ENCODE data around the gene STEAP3. TPM values are rescaled to one million over a fixed set of nuclear protein-coding genes. Genes with fewer than 3 reads are reported as not detected.
A peak's percentile ranks its signal among the peaks of the same experiment; 100 is the strongest.

The STEAP3 gene
- total and polyA plus RNA-seq, 2 donors (not counting 1 experiment from before 2014, with no cell fraction given): 13.7 to 28.4 TPM

DNA sequence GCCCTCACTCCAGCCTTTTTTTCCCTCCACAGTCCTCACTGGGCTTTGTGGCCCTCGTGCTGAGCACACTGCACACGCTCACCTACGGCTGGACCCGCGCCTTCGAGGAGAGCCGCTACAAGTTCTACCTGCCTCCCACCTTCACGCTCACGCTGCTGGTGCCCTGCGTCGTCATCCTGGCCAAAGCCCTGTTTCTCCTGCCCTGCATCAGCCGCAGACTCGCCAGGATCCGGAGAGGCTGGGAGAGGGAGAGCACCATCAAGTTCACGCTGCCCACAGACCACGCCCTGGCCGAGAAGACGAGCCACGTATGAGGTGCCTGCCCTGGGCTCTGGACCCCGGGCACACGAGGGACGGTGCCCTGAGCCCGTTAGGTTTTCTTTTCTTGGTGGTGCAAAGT, 39.4 kb downstream of the STEAP3 start:
- H3K27me3 ChIP-seq (ENCODE audit: control insufficient read depth, insufficient read depth, low read length): no peaks in the 10 kb centered on the region
- TF ChIP-seq, protein P1, sequence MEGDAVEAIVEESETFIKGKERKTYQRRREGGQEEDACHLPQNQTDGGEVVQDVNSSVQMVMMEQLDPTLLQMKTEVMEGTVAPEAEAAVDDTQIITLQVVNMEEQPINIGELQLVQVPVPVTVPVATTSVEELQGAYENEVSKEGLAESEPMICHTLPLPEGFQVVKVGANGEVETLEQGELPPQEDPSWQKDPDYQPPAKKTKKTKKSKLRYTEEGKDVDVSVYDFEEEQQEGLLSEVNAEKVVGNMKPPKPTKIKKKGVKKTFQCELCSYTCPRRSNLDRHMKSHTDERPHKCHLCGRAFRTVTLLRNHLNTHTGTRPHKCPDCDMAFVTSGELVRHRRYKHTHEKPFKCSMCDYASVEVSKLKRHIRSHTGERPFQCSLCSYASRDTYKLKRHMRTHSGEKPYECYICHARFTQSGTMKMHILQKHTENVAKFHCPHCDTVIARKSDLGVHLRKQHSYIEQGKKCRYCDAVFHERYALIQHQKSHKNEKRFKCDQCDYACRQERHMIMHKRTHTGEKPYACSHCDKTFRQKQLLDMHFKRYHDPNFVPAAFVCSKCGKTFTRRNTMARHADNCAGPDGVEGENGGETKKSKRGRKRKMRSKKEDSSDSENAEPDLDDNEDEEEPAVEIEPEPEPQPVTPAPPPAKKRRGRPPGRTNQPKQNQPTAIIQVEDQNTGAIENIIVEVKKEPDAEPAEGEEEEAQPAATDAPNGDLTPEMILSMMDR (conservative IDR thresholded peaks at IDR 0.05 in 1 of 2, IDR thresholded peaks at IDR 0.05 in 1 of 2; ENCODE audit: low read depth in 1 of 2, low read length in 2 of 2): no peak
- no peak for TF ChIP-seq EZH2 (IDR thresholded peaks at IDR 0.05; ENCODE audit: low read length, missing control alignments)
- peaks cover 3% of the 10 kb centered on the region for H3K4me1 ChIP-seq (ENCODE audit: control insufficient read depth, extremely low read depth, insufficient read depth, low read length)

DNA sequence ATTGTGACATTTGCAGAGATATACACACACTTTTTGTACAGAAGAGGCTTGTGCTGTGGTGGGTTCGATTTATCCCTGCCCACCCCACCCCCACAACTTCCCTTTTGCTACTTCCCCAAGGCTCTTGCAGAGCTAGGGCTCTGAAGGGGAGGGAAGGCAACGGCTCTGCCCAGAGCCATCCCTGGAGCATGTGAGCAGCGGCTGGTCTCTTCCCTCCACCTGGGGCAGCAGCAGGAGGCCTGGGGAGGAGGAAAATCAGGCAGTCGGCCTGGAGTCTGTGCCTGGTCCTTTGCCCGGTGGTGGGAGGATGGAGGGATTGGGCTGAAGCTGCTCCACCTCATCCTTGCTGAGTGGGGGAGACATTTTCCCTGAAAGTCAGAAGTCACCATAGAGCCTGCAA, 40.0 kb downstream of the STEAP3 start:
- Histone ChIP-seq H2AFZ (ENCODE audit: low read length) (no peak overlapping the region), H3K4me1 (ENCODE audit: control insufficient read depth, extremely low read depth, insufficient read depth, low read length) (peaks cover 3% of the 10 kb centered on the region), H4K20me1 (ENCODE audit: control insufficient read depth, extremely low read depth, insufficient read depth, low read length) (no peaks in the 10 kb centered on the region), H3K4me3 (replicated peaks in 1 of 4; ENCODE audit: control extremely low read depth in 1 of 4, insufficient read depth in 1 of 4, low read depth in 3 of 4, low read length in 4 of 4) (no peak overlapping the region), H3K9me3 (ENCODE audit: control insufficient read depth, insufficient read depth, low read depth, low read length) (no peaks in the 10 kb centered on the region), H3K79me2 (ENCODE audit: control insufficient read depth, insufficient read depth, low read length) (no peaks in the 10 kb centered on the region), H3K27ac (ENCODE audit: insufficient read depth, low read length) (no peak overlapping the region), H3K9ac (ENCODE audit: insufficient read depth, low read length) (no peak overlapping the region), H3K36me3 (ENCODE audit: control insufficient read depth, insufficient read depth, low read length) (peaks cover 5% of the 10 kb centered on the region), H3K27me3 (ENCODE audit: control insufficient read depth, insufficient read depth, low read length) (no peaks in the 10 kb centered on the region), H3K4me2 (ENCODE audit: extremely low read depth, insufficient read depth, low read length) (no peak overlapping the region)
- DNase-seq (ENCODE audit: low read depth in 2 of 2): no peak
- TF ChIP-seq, protein P1 (conservative IDR thresholded peaks at IDR 0.05 in 1 of 2, IDR thresholded peaks at IDR 0.05 in 1 of 2; ENCODE audit: low read depth in 1 of 2, low read length in 2 of 2): no peak
- TF ChIP-seq EZH2 (IDR thresholded peaks at IDR 0.05; ENCODE audit: low read length, missing control alignments): no peak

More for the DNA sequence above, 39.4 kb downstream of the STEAP3 start:
- Histone ChIP-seq H3K4me3 (replicated peaks in 1 of 4; ENCODE audit: control extremely low read depth in 1 of 4, insufficient read depth in 1 of 4, low read depth in 3 of 4, low read length in 4 of 4) (no peak overlapping the region), H3K27ac (ENCODE audit: insufficient read depth, low read length) (no peak overlapping the region), H3K9me3 (ENCODE audit: control insufficient read depth, insufficient read depth, low read depth, low read length) (no peaks in the 10 kb centered on the region), H2AFZ (ENCODE audit: low read length) (no peak overlapping the region), H4K20me1 (ENCODE audit: control insufficient read depth, extremely low read depth, insufficient read depth, low read length) (no peaks in the 10 kb centered on the region), H3K79me2 (ENCODE audit: control insufficient read depth, insufficient read depth, low read length) (no peaks in the 10 kb centered on the region), H3K36me3 (ENCODE audit: control insufficient read depth, insufficient read depth, low read length) (peaks cover 5% of the 10 kb centered on the region), H3K4me2 (ENCODE audit: extremely low read depth, insufficient read depth, low read length) (no peak overlapping the region), H3K9ac (ENCODE audit: insufficient read depth, low read length) (no peak overlapping the region)
- DNase-seq (ENCODE audit: low read depth in 2 of 2): no peak

DNA sequence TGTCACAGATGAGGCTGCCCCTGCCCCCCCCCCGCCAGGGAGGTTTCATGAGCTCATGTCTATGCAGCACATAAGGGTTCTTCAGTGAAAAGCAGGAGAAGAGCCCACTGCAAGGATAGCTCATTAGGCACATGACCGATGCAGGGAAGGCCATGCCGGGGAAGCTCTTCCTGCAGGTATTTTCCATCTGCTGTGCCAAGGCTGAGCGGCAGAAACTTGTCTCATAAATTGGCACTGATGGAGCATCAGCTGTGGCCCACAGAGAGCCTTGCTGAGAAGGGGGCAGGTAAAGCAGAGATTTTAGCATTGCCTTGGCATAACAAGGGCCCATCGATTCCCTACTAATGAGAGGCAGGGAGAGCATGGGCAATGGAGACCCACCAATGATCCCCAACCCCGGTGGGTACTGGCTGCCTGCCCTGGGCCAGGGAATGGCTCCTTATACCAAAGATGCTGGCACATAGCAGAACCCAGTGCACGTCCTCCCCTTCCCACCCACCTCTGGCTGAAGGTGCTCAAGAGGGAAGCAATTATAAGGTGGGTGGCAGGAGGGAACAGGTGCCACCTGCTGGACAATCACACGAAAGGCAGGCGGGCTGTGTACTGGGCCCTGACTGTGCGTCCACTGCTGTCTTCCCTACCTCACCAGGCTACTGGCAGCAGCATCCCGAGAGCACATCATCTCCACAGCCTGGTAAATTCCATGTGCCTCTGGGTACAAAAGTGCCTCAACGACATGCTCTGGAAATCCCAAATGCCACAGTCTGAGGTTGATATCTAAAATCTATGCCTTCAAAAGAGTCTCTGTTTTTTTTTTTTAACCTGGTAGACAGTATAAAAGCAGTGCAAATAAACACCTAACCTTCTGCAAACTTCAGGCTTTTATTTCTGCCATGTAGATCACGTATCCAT, 41.4 kb downstream of the STEAP3 start:
- TF ChIP-seq EZH2 (IDR thresholded peaks at IDR 0.05; ENCODE audit: low read length, missing control alignments): no peak
- TF ChIP-seq, protein P1 (conservative IDR thresholded peaks at IDR 0.05 in 1 of 2, IDR thresholded peaks at IDR 0.05 in 1 of 2; ENCODE audit: low read depth in 1 of 2, low read length in 2 of 2): peak; percentile 76 to 90
- H2AFZ ChIP-seq (ENCODE audit: low read length): no peak overlapping the region

More for the DNA sequence above, 41.4 kb downstream of the STEAP3 start:
- no peaks in the 10 kb centered on the region for H3K79me2 ChIP-seq (ENCODE audit: control insufficient read depth, insufficient read depth, low read length)
- no peaks in the 10 kb centered on the region for H3K4me1 ChIP-seq (ENCODE audit: control insufficient read depth, extremely low read depth, insufficient read depth, low read length)
- no peaks in the 10 kb centered on the region for H4K20me1 ChIP-seq (ENCODE audit: control insufficient read depth, extremely low read depth, insufficient read depth, low read length)
- DNase-seq (ENCODE audit: low read depth in 2 of 2): peak; percentile 31 to 48
- no peak overlapping the region for H3K27ac ChIP-seq (ENCODE audit: insufficient read depth, low read length)
- no peaks in the 10 kb centered on the region for H3K9me3 ChIP-seq (ENCODE audit: control insufficient read depth, insufficient read depth, low read depth, low read length)
- no peak overlapping the region for H3K4me2 ChIP-seq (ENCODE audit: extremely low read depth, insufficient read depth, low read length)
- peaks cover 5% of the 10 kb centered on the region for H3K36me3 ChIP-seq (ENCODE audit: control insufficient read depth, insufficient read depth, low read length)
- H3K4me3 ChIP-seq (replicated peaks in 1 of 4; ENCODE audit: control extremely low read depth in 1 of 4, insufficient read depth in 1 of 4, low read depth in 3 of 4, low read length in 4 of 4): no peak overlapping the region
- no peaks in the 10 kb centered on the region for H3K27me3 ChIP-seq (ENCODE audit: control insufficient read depth, insufficient read depth, low read length)
- H3K9ac ChIP-seq (ENCODE audit: insufficient read depth, low read length): no peak overlapping the region

Measured in fibroblast of lung (primary cell).